K562 (cell line): ENCODE measurements around the gene PADI1. TPM values are rescaled to one million over a fixed set of nuclear protein-coding genes. Genes with fewer than 3 reads are reported as not detected.

Experiments
- ATAC-seq: fragments of 200-7000 bp; cut with Tn5 transposase; 3 replicates; pipeline ENCODE4 v1.9.1; 2020; ENCODE audit warnings: moderate library complexity
- BruUV-seq: library from RNA; stranded (reverse); fragments of 400-500 nt; replicated peaks from 2 replicates; lab custom pipeline; 2021; lab: Mats Ljungman, UMichigan
- CTCF ChIA-PET: fragments of 300-600 bp; formaldehyde crosslinking; extraction: SDS; loops from one replicate; lab custom pipeline; 2021; ENCODE audit warnings: low intra/inter-chr PET ratio; lab: Yijun Ruan, JAX
- POLR2A ChIA-PET: fragments of 300-600, 350-650 bp; sonication (Branson Sonifier 250); formaldehyde crosslinking; extraction: SDS; loops from one replicate; lab custom pipeline; 2021; ENCODE audit warnings: antibody characterized with exemption, inconsistent platforms; lab: Yijun Ruan, JAX
- DNase-seq, 4 experiments: peaks; one replicate each; pipeline versions ENCODE4 v3.0.0 to v3.0.0-alpha.2; 2011 to 2018; ENCODE audit warnings: low spot score in 3 of 4, mixed read lengths in 3 of 4; ENCODE audit errors: extremely low read depth in 1 of 4
- FAIRE-seq: peaks from 2 replicates; lab custom pipeline; 2011; peaks lifted over from hg19 to GRCh38; lab: Jason Lieb, UNC
- H2AFZ ChIP-seq: 2 replicates; pipeline ENCODE4 v1.6.0; 2011; ENCODE audit warnings: low read depth, low read length, control low read depth, inconsistent platforms
- H3K27ac ChIP-seq: fragments of 200-600 bp; 3 replicates; pipeline ENCODE4 v1.8.0; 2011; ENCODE audit warnings: low read depth, mild to moderate bottlenecking, control low read depth, inconsistent platforms, low read length, moderate library complexity, mixed read lengths; ENCODE audit errors: extremely low read depth
- H3K27me3 ChIP-seq, 2 experiments: fragments of 300-600 bp in 1 of 2; 2 replicates in 1 of 2; 3 replicates in 1 of 2; pipeline versions ENCODE4 v1.6.0 to v1.8.0; 2011; ENCODE audit warnings: inconsistent platforms in 2 of 2, low read length in 2 of 2, mild to moderate bottlenecking in 1 of 2, mixed read lengths in 1 of 2, moderate library complexity in 1 of 2; ENCODE audit not compliant: control insufficient read depth in 2 of 2, insufficient read depth in 2 of 2
- H3K36me3 ChIP-seq: fragments of 300-600 bp; 3 replicates; pipeline ENCODE4 v1.8.0; 2011; ENCODE audit warnings: mild to moderate bottlenecking, low read length, inconsistent platforms; ENCODE audit not compliant: control insufficient read depth, insufficient read depth
- H3K4me1 ChIP-seq, 2 experiments: fragments of 200-600 bp in 1 of 2; replicated peaks in 1 of 2; 2 replicates in 1 of 2; 3 replicates in 1 of 2; pipeline versions ENCODE4 v1.5.1 to v1.8.0; 2011; ENCODE audit warnings: inconsistent platforms in 2 of 2, low read length in 2 of 2, mild to moderate bottlenecking in 1 of 2, mixed read lengths in 1 of 2, moderate library complexity in 1 of 2; ENCODE audit not compliant: control insufficient read depth in 2 of 2, insufficient read depth in 2 of 2
- H3K4me2 ChIP-seq: 2 replicates; pipeline ENCODE4 v1.6.1; 2011; ENCODE audit warnings: low read length, control low read depth, inconsistent platforms, mixed read lengths; ENCODE audit not compliant: insufficient read depth
- H3K4me3 ChIP-seq: fragments of 200-600 bp; sonication (generic), shearing (Covaris generic); 2 replicates; pipeline ENCODE4 v1.5.1; 2016; ENCODE audit warnings: control low read depth, inconsistent platforms
- H3K79me2 ChIP-seq: fragments of 200-600 bp; 3 replicates; pipeline ENCODE4 v1.8.0; 2011; ENCODE audit warnings: low read length, inconsistent platforms; ENCODE audit not compliant: control insufficient read depth, insufficient read depth
- H3K9ac ChIP-seq, 2 experiments: 2 replicates each; pipeline versions ENCODE4 v1.6.0 to v1.6.1; 2011; ENCODE audit warnings: low read depth in 2 of 2, low read length in 2 of 2, control low read depth in 1 of 2, inconsistent platforms in 1 of 2, mild to moderate bottlenecking in 1 of 2, mixed read lengths in 1 of 2; ENCODE audit not compliant: insufficient read depth in 1 of 2
- H3K9me1 ChIP-seq: one replicate; pipeline ENCODE4 v1.6.0; 2011; ENCODE audit warnings: inconsistent platforms, mild to moderate bottlenecking, low read length, moderate library complexity; ENCODE audit not compliant: control insufficient read depth, insufficient read depth
- H3K9me3 ChIP-seq: replicated peaks from 2 replicates; pipeline ENCODE4 v1.5.1; 2011; ENCODE audit warnings: low read depth, low read length, inconsistent platforms; ENCODE audit not compliant: control insufficient read depth, insufficient read depth
- H4K20me1 ChIP-seq: replicated peaks from 2 replicates; pipeline ENCODE4 v1.6.1; 2011; ENCODE audit warnings: low read length, inconsistent platforms, mixed read lengths; ENCODE audit not compliant: control insufficient read depth, insufficient read depth
- AFF4 ChIP-seq: sonication (generic); formaldehyde crosslinking; IDR thresholded peaks from 2 replicates; pipeline ENCODE4 v1.8.0; 2023; ENCODE audit warnings: mild to moderate bottlenecking, missing genetic modification reagents
- CHD4 ChIP-seq: fragments of 200-600 bp; sonication (generic); IDR thresholded peaks from 3 replicates; pipeline ENCODE4 v1.6.1; 2012; ENCODE audit warnings: low read depth, mild to moderate bottlenecking, mixed read lengths, low read length, inconsistent platforms; ENCODE audit not compliant: insufficient read depth, insufficient replicate concordance, poor library complexity, severe bottlenecking
- CXXC5 ChIP-seq: fragments of 250-450 bp; sonication (Bioruptor Pico); IDR thresholded peaks from 2 replicates; pipeline ENCODE4 v1.8.0; 2022; ENCODE audit warnings: inconsistent platforms, mild to moderate bottlenecking, moderate library complexity
- EP300 ChIP-seq: IDR thresholded peaks from 2 replicates; pipeline ENCODE4 v1.6.1; 2012; ENCODE audit warnings: low read length, improper control_type of control experiment
- NFIC ChIP-seq: fragments of 450-650 bp; IDR thresholded peaks from 2 replicates; pipeline ENCODE4 v1.6.1; 2017; ENCODE audit warnings: mild to moderate bottlenecking, inconsistent platforms
- PCBP2 ChIP-seq: fragments of 200-400 bp; formaldehyde crosslinking; IDR thresholded peaks from 2 replicates; pipeline ENCODE4 v1.6.1; 2018; ENCODE audit warnings: low read length, low read depth, mild to moderate bottlenecking, moderate library complexity; ENCODE audit not compliant: poor library complexity, severe bottlenecking
- POLR3G ChIP-seq: IDR thresholded peaks from 2 replicates; pipeline ENCODE4 v1.6.1; 2011; ENCODE audit not compliant: insufficient read length, insufficient replicate concordance; ENCODE audit errors: extremely low read depth
- RBBP5 ChIP-seq: fragments of 200-600 bp; sonication (generic); IDR thresholded peaks from 2 replicates; pipeline ENCODE4 v1.6.1; 2012; ENCODE audit warnings: borderline replicate concordance, mild to moderate bottlenecking, low read length, control low read depth, inconsistent platforms; ENCODE audit not compliant: insufficient read depth, poor library complexity, severe bottlenecking
- RBFOX2 ChIP-seq: fragments of 200-400 bp; formaldehyde crosslinking; IDR thresholded peaks from 2 replicates; pipeline ENCODE4 v1.6.1; 2017; ENCODE audit warnings: low read depth, mild to moderate bottlenecking, low read length, moderate library complexity
- STAG1 ChIP-seq: sonication (generic); formaldehyde crosslinking; IDR thresholded peaks from 2 replicates; pipeline ENCODE4 v1.5.0; 2020; ENCODE audit warnings: missing genetic modification reagents, borderline replicate concordance
- TRIM24 ChIP-seq, 2 experiments: fragments of 450-650 bp; IDR thresholded peaks; 2 replicates each; pipeline ENCODE4 v1.6.1; 2016
- ZBTB49 ChIP-seq: sonication (generic); formaldehyde crosslinking; IDR thresholded peaks from 2 replicates; pipeline ENCODE4 v1.8.0; 2022; ENCODE audit warnings: missing genetic modification reagents, mild to moderate bottlenecking, borderline replicate concordance
- ZNF143 ChIP-seq: sonication (generic); formaldehyde crosslinking; IDR thresholded peaks from 2 replicates; pipeline ENCODE4 v1.9.0; 2022; ENCODE audit warnings: mild to moderate bottlenecking, missing genetic modification reagents
- ZNF263 ChIP-seq: sonication (generic); formaldehyde crosslinking; IDR thresholded peaks from 2 replicates; pipeline ENCODE4 v1.8.0; 2022; ENCODE audit warnings: mild to moderate bottlenecking, missing genetic modification reagents, borderline replicate concordance
- WGBS: fragments of 100-300 bp; shearing (Covaris generic); methylation state at CpG from one replicate; pipeline ENCODE4 v1.1.6; 2016; ENCODE audit warnings: low coverage, mixed read lengths; ENCODE audit not compliant: insufficient coverage; ENCODE audit errors: missing lambda C conversion rate; 5-methylcytosine and 5-hydroxymethylcytosine counted together
- in situ Hi-C: fragments of 300-500 bp; cut with MboI; formaldehyde crosslinking; loops from 4 replicates; pipeline ENCODE4 v1.15.0; 2018; ENCODE audit warnings: inconsistent platforms, mixed read lengths
- intact Hi-C: fragments of 100-400 bp; cut with micrococcal nuclease; formaldehyde crosslinking; loops from 2 replicates; pipeline ENCODE4 v1.14.2; 2022
- polyA plus RNA-seq, 8 experiments: library from polyadenylated mRNA; depleted of rRNA in 4 of 8; stranded (reverse) in 5 of 8; unstranded in 3 of 8; fragments of >200 nt; fragmentation: Nextera tagmentation in 2 of 8; fragmentation: Illumina TruSeq in 1 of 8; extraction: Ambion mirVana in 2 of 8; extraction: Trizol in 1 of 8; gene quantifications; 2 replicates each; pipeline versions ENCODE4 v1.2.1 to v1.2.3, GENCODE V29; 2011 to 2014; ENCODE audit warnings: inconsistent platforms in 1 of 8, missing spikeins in 1 of 8
- total RNA-seq, 7 experiments: library from RNA; depleted of rRNA in 6 of 7; stranded (reverse); fragments of >200 nt in 6 of 7; fragmentation: Illumina TruSeq in 2 of 7; extraction: Trizol in 2 of 7; gene quantifications; 2 replicates each; pipeline versions ENCODE4 v1.2.1 to v1.2.3, GENCODE V29; 2011 to 2021; ENCODE audit warnings: low replicate concordance in 1 of 7

PADI1 gene
- total and polyA plus RNA-seq, 9 of the 15 experiments (the other 6 are each of a cell fraction or from before 2014, with no cell fraction given): not detected

- Histone ChIP-seq H3K9ac (0 out of 4 replicates have a peak overlapping the region, but pooled peaks of 1 of the 2 experiments have one; percentile 32), H2AFZ (no peak overlapping the region), H4K20me1 (peaks cover 7% of the 10 kb centered on the region; the same call in 1 of the 2 replicates), H3K27ac (no peak overlapping the region), H3K27me3 (peaks cover 43 to 86% of the 10 kb centered on the region in 2 experiments), H3K9me3 (no peaks in the 10 kb centered on the region), H3K4me1 (no peaks in the 10 kb centered on the region), H3K4me2 (no peak overlapping the region), H3K36me3 (no peaks in the 10 kb centered on the region), H3K9me1 (no peaks in the 10 kb centered on the region), H3K79me2 (no peaks in the 10 kb centered on the region), H3K4me3 (no peak overlapping the region)
- WGBS: 0% methylated on average over 14 of the region's 14 CpGs
- ChIA-PET POLR2A (interaction anchor here (0.6 to 1.2 kb wide), 5 partner anchors 8 to 81 kb away, joined by 3 to 6 read pairs (median 3); no protein-coding TSS in a partner anchor), CTCF (no interaction called here)
- no TSS peak for BruUV-seq
- DNase-seq (no peak), ATAC-seq (no peak), FAIRE-seq (no peak)
- intact Hi-C loops: no loop called here
- in situ Hi-C loops: no loop called here
- TF ChIP-seq ZNF263 (CRISPR knock-in tag) (no peak), ZNF143 (no peak), EP300 (no peak), AFF4 (CRISPR knock-in tag) (no peak), STAG1 (CRISPR knock-in tag) (no peak), RBFOX2 (no peak), NFIC (no peak), RBBP5 (no peak), CHD4 (no peak), CXXC5 (CRISPR knock-in tag) (no peak), PCBP2 (no peak), ZBTB49 (CRISPR knock-in tag) (no peak), TRIM24 (IDR thresholded peaks at IDR 0.05) (no peak), POLR3G (no peak)
These were observed 40.2 kb downstream of the PADI1 start for GRCh38 chr1:17244821-17245740.
